Nephron progenitor cell (in vitro differentiated cells): ENCODE data around the gene MCCC2.

Experiments used
- DNase-seq: peaks from one replicate; pipeline ENCODE4 v3.0.0; 2021
- H3K27ac Mint-ChIP-seq: 2 replicates; pipeline ENCODE4 v1.8.0; 2021; ENCODE audit warnings: mild to moderate bottlenecking, moderate library complexity, mixed read lengths
- H3K27me3 Mint-ChIP-seq: 2 replicates; pipeline ENCODE4 v1.8.0; 2021; ENCODE audit warnings: mild to moderate bottlenecking, low read depth, mixed read lengths; ENCODE audit not compliant: poor library complexity
- H3K36me3 Mint-ChIP-seq: 2 replicates; pipeline ENCODE4 v1.8.0; 2021; ENCODE audit warnings: low read depth, mixed read lengths
- H3K4me1 Mint-ChIP-seq: 2 replicates; pipeline ENCODE4 v1.8.0; 2021; ENCODE audit warnings: mixed read lengths
- H3K4me3 Mint-ChIP-seq: 2 replicates; pipeline ENCODE4 v1.8.0; 2021; ENCODE audit warnings: mild to moderate bottlenecking, moderate library complexity, mixed read lengths
- H3K9me3 Mint-ChIP-seq: 2 replicates; pipeline ENCODE4 v1.8.0; 2021; ENCODE audit warnings: mild to moderate bottlenecking, moderate library complexity, mixed read lengths
- CTCF ChIP-seq: fragments of 200-600 bp; sonication (generic); IDR thresholded peaks from 2 replicates; pipeline ENCODE4 v1.5.0; 2021; ENCODE audit warnings: antibody characterized with exemption

MCCC2 gene

GRCh38 chr5:71681296-71681695 lies 94.2 kb downstream of the MCCC2 start:
- H3K4me1 Mint-ChIP-seq = peaks cover 12% of the 10 kb centered on the region
- no peak overlapping the region for H3K27ac Mint-ChIP-seq
- peaks cover 28% of the 10 kb centered on the region for H3K9me3 Mint-ChIP-seq
- H3K36me3 Mint-ChIP-seq = peaks cover 21% of the 10 kb centered on the region
- DNase-seq = no peak
- H3K27me3 Mint-ChIP-seq = peaks cover 32% of the 10 kb centered on the region
- no peak for TF ChIP-seq CTCF
- H3K4me3 Mint-ChIP-seq = no peak overlapping the region

- no peak for DNase-seq
- peaks cover 39% of the 10 kb centered on the region for H3K9me3 Mint-ChIP-seq
- TF ChIP-seq CTCF = no peak
- peaks cover 25% of the 10 kb centered on the region for H3K27me3 Mint-ChIP-seq
- peaks cover 11% of the 10 kb centered on the region for H3K4me1 Mint-ChIP-seq
- H3K27ac Mint-ChIP-seq = no peak overlapping the region
- H3K36me3 Mint-ChIP-seq = peaks cover 21% of the 10 kb centered on the region
- H3K4me3 Mint-ChIP-seq = no peak overlapping the region
Measured at GRCh38 chr5:71684309-71684708, 97.2 kb downstream of the MCCC2 start.

DNA sequence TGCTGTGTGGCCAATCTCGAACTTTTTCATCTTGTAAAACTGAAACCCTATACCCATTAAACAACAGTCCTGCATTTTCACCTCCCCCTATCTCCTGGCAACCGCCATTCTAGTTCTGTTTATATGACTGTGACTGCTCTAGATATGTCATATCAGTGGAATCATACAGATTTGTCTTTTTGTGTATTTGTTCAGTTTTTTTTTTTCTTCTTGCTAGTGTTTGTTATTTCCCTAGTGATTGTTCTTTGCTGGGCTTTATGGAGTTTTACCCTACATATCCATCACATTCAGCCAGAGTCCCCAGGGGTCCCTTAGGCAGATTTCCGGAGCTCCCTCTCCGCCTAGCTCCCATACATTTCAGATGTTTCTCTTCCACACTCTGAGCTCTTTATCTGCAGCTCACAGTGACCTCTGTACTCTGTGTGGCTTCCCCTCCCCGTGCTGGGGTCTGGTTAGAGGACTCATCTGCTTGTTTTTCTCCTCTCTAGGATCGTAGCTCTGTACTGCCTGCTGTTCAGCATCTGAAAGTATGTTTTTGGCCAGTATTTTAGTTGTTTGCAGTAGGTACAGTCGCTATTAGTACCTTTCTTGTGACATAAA lies 106.8 kb downstream of the MCCC2 start:
- Mint-ChIP-seq H3K27ac (peak overlapping the region; percentile 73), H3K36me3 (no peaks in the 10 kb centered on the region), H3K27me3 (no peaks in the 10 kb centered on the region), H3K9me3 (no peaks in the 10 kb centered on the region), H3K4me1 (peaks cover 64% of the 10 kb centered on the region), H3K4me3 (peak overlapping the region; percentile 62)
- TF ChIP-seq CTCF = no peak
- DNase-seq = peak; percentile 16

DNA sequence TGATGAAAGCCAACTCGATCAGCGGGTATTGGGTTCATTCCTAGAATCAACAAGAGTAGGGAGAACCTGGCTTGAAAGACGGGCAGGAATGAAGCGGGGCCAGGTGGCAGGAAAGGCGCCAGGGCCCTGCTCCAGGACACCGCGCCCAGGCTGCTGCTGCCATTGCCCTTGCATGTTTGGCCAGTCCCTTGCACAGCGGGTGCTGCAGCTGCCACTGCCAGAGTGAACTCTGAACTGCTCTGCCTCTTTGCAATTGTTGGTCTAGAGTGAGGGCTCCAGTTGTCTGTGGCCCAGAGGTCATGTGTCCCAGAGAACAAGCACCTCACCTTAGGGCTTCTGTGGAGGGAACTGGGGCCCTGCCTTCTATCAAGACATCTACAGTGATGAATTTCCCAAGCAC lies 107.9 kb downstream of the MCCC2 start:
- no peaks in the 10 kb centered on the region for H3K27me3 Mint-ChIP-seq
- no peaks in the 10 kb centered on the region for H3K9me3 Mint-ChIP-seq
- no peak for DNase-seq
- no peak for TF ChIP-seq CTCF
- H3K4me3 Mint-ChIP-seq = no peak overlapping the region
- H3K36me3 Mint-ChIP-seq = no peaks in the 10 kb centered on the region
- peak overlapping the region; percentile 57 for H3K27ac Mint-ChIP-seq
- H3K4me1 Mint-ChIP-seq = peaks cover 63% of the 10 kb centered on the region

DNA sequence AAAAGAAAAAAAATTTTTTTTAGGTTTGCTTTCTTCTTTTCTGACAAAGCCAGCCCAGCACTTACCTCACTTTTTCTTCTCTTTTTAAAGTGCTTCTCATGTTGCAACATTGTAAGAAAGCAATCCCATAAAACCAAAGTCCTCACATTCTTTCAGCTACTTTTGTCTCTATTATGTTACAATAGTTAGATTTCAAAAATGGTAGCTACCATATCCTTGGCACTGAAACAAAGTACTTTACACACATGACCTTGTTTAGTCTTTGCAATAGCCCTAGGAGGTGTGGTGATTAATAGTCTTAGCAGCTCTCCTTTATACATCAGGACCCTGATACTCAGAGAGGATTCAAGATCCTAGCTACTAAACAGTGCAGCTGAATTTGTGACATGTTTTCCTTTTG lies 108.5 kb downstream of the MCCC2 start:
- peaks cover 63% of the 10 kb centered on the region for H3K4me1 Mint-ChIP-seq
- H3K4me3 Mint-ChIP-seq = peak overlapping the region; percentile 30
- no peaks in the 10 kb centered on the region for H3K9me3 Mint-ChIP-seq
- no peak for DNase-seq
- no peak for TF ChIP-seq CTCF
- no peaks in the 10 kb centered on the region for H3K36me3 Mint-ChIP-seq
- H3K27ac Mint-ChIP-seq = peak overlapping the region; percentile 84
- H3K27me3 Mint-ChIP-seq = no peaks in the 10 kb centered on the region

DNA sequence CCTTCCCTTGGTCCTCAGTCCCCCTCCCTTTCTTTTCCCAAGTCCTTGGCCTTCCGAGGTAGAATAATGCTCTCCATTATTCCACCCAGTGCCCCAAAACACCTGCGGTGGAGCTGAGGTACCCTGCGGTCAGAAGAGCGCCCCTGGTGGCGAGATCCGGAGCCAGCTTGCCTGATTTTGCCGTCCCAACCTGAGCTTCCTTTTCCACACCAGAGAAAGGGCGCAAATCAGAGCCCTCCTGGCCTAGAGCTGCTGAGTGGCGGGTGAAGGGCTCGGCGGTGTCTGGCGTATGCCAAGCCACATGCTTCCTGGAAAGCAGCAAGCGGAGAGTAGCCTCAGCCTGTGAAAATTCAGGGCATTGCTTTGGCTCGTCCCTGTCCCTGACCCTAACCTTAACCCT lies 110.8 kb downstream of the MCCC2 start:
- peak; percentile 55 for TF ChIP-seq CTCF
- no peaks in the 10 kb centered on the region for H3K9me3 Mint-ChIP-seq
- H3K27me3 Mint-ChIP-seq = no peaks in the 10 kb centered on the region
- peak; percentile 31 for DNase-seq
- no peaks in the 10 kb centered on the region for H3K36me3 Mint-ChIP-seq
- no peak overlapping the region for H3K27ac Mint-ChIP-seq
- no peak overlapping the region for H3K4me3 Mint-ChIP-seq
- peaks cover 63% of the 10 kb centered on the region for H3K4me1 Mint-ChIP-seq
